PFSK-1 (cell line): ENCODE data around the gene LARP1.

Experiments
- TAF1 ChIP-seq: IDR thresholded peaks from 2 replicates; pipeline ENCODE4 v1.6.1; 2012; ENCODE audit warnings: low read length, control low read depth, borderline replicate concordance; ENCODE audit not compliant: insufficient read depth
- TF ChIP-seq, protein P1 (sequence below), 2 experiments: IDR thresholded peaks; 2 replicates each; pipeline versions ENCODE4 v1.6.1 to v1.8.0; 2011 to 2012; ENCODE audit warnings: low read depth in 2 of 2, low read length in 2 of 2, control low read depth in 1 of 2, inconsistent platforms in 1 of 2, mild to moderate bottlenecking in 1 of 2, moderate library complexity in 1 of 2; ENCODE audit not compliant: insufficient read depth in 1 of 2

DNA sequence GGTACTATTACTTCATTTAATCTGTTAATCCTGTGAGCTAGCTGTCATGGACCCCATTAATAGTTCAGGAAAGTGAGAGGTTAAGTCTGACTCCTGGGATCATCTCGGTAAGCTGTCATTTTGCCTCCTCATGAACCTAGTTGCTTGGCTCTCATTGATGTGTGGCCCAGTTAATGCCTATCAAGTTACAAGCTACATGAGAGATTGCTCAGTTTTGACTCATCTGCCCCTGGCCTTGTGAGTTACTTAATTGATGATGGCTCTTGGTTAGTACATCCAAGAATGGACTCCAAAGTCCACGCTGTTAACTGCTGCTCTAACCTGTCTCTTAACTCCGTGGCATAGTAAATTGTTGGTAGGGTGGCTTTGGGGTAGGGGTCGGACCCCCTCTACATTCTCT, 23.9 kb downstream of the LARP1 start:
- no peak for TF ChIP-seq TAF1
- TF ChIP-seq, protein P1, sequence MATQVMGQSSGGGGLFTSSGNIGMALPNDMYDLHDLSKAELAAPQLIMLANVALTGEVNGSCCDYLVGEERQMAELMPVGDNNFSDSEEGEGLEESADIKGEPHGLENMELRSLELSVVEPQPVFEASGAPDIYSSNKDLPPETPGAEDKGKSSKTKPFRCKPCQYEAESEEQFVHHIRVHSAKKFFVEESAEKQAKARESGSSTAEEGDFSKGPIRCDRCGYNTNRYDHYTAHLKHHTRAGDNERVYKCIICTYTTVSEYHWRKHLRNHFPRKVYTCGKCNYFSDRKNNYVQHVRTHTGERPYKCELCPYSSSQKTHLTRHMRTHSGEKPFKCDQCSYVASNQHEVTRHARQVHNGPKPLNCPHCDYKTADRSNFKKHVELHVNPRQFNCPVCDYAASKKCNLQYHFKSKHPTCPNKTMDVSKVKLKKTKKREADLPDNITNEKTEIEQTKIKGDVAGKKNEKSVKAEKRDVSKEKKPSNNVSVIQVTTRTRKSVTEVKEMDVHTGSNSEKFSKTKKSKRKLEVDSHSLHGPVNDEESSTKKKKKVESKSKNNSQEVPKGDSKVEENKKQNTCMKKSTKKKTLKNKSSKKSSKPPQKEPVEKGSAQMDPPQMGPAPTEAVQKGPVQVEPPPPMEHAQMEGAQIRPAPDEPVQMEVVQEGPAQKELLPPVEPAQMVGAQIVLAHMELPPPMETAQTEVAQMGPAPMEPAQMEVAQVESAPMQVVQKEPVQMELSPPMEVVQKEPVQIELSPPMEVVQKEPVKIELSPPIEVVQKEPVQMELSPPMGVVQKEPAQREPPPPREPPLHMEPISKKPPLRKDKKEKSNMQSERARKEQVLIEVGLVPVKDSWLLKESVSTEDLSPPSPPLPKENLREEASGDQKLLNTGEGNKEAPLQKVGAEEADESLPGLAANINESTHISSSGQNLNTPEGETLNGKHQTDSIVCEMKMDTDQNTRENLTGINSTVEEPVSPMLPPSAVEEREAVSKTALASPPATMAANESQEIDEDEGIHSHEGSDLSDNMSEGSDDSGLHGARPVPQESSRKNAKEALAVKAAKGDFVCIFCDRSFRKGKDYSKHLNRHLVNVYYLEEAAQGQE (IDR thresholded peaks at IDR 0.05; ENCODE audit: insufficient read depth in 1 of 2, low read depth in 2 of 2, low read length in 2 of 2) = no peak
